ENCODE data around the gene NUBPL.
"Not testable (repeated sequence)": the region's sequence is repeated elsewhere in the genome, so short reads cannot be mapped to it uniquely, and the experiment has no call there.

Gene NUBPL

GRCh38 chr14:31749275-31749674, 188.1 kb downstream of the NUBPL start:
- H3K14ac ChIP-seq (ENCODE audit: low read length) = no peak overlapping the region

GRCh38 chr14:31751047-31751446, 189.8 kb downstream of the NUBPL start:
- H3K4me1 ChIP-seq (ENCODE audit: control insufficient read depth in 1 of 2, insufficient read depth in 2 of 2, low read length in 2 of 2); H2AFZ ChIP-seq (ENCODE audit: insufficient read depth, low read length, poor library complexity); H3K79me2 ChIP-seq (ENCODE audit: control insufficient read depth, insufficient read depth, low read length, poor library complexity); H3K79me1 ChIP-seq (ENCODE audit: low read length); H2BK5ac ChIP-seq (ENCODE audit: low read depth, low read length, poor library complexity); H3K27ac ChIP-seq (ENCODE audit: low read depth, low read length); H2BK12ac ChIP-seq (ENCODE audit: low read length); H3K18ac ChIP-seq (ENCODE audit: low read length); H3K27me3 ChIP-seq (ENCODE audit: insufficient read depth, low read length); H3K4me2 ChIP-seq (ENCODE audit: low read length); H3K4ac ChIP-seq (ENCODE audit: low read depth, low read length); DNase-seq; H3K4me3 ChIP-seq (ENCODE audit: low read depth, low read length); H3K9ac ChIP-seq (ENCODE audit: low read length); H3K23ac ChIP-seq (ENCODE audit: low read length); H4K8ac ChIP-seq (ENCODE audit: low read depth, low read length); H3K14ac ChIP-seq (ENCODE audit: low read length); H2BK120ac ChIP-seq (ENCODE audit: insufficient read depth, low read length, poor library complexity); H3K36me3 ChIP-seq (ENCODE audit: control insufficient read depth in 1 of 2, insufficient read depth in 2 of 2, low read length in 2 of 2); H4K91ac ChIP-seq (ENCODE audit: low read depth, low read length); H2AK5ac ChIP-seq (ENCODE audit: low read length); H3K9me3 ChIP-seq (ENCODE audit: insufficient read depth, low read depth, low read length); H4K12ac ChIP-seq (ENCODE audit: low read depth, low read length): not testable (repeated sequence)
- WGBS (ENCODE audit: extremely low coverage, insufficient coverage, insufficient read length) = no CpG with 5 or more reads among the region's 1 CpG

More at GRCh38 chr14:31749275-31749674, 188.1 kb downstream of the NUBPL start:
- Histone ChIP-seq H3K9me3 (ENCODE audit: insufficient read depth, low read depth, low read length) (no peaks in the 10 kb centered on the region), H3K36me3 (ENCODE audit: control insufficient read depth in 1 of 2, insufficient read depth in 2 of 2, low read length in 2 of 2) (no peaks in the 10 kb centered on the region), H2BK12ac (ENCODE audit: low read length) (no peak overlapping the region), H2BK5ac (ENCODE audit: low read depth, low read length, poor library complexity) (no peak overlapping the region), H3K4me3 (ENCODE audit: low read depth, low read length) (no peak overlapping the region), H2AK5ac (ENCODE audit: low read length) (no peak overlapping the region), H3K4me2 (ENCODE audit: low read length) (no peak overlapping the region), H2AFZ (ENCODE audit: insufficient read depth, low read length, poor library complexity) (no peak overlapping the region), H3K4me1 (ENCODE audit: control insufficient read depth in 1 of 2, insufficient read depth in 2 of 2, low read length in 2 of 2) (no peaks in the 10 kb centered on the region), H3K4ac (ENCODE audit: low read depth, low read length) (no peak overlapping the region), H3K18ac (ENCODE audit: low read length) (no peak overlapping the region), H4K12ac (ENCODE audit: low read depth, low read length) (no peak overlapping the region), H3K79me1 (ENCODE audit: low read length) (no peaks in the 10 kb centered on the region), H3K27ac (ENCODE audit: low read depth, low read length) (no peak overlapping the region), H3K9ac (ENCODE audit: low read length) (no peak overlapping the region), H4K8ac (ENCODE audit: low read depth, low read length) (no peak overlapping the region), H3K79me2 (ENCODE audit: control insufficient read depth, insufficient read depth, low read length, poor library complexity) (no peaks in the 10 kb centered on the region), H2BK120ac (ENCODE audit: insufficient read depth, low read length, poor library complexity) (no peak overlapping the region), H3K27me3 (ENCODE audit: insufficient read depth, low read length) (no peaks in the 10 kb centered on the region), H4K91ac (ENCODE audit: low read depth, low read length) (no peak overlapping the region), H3K23ac (ENCODE audit: low read length) (no peak overlapping the region)
- no peak for DNase-seq
- no CpG with 5 or more reads among the region's 3 CpGs for WGBS (ENCODE audit: extremely low coverage, insufficient coverage, insufficient read length)

- no peak overlapping the region for H2AFZ ChIP-seq (ENCODE audit: insufficient read depth, low read length, poor library complexity)
- no peaks in the 10 kb centered on the region for H3K79me1 ChIP-seq (ENCODE audit: low read length)
- no peak overlapping the region for H3K18ac ChIP-seq (ENCODE audit: low read length)
- H3K4me3 ChIP-seq (ENCODE audit: low read depth, low read length) = no peak overlapping the region
- no peak for DNase-seq
- H3K27me3 ChIP-seq (ENCODE audit: insufficient read depth, low read length) = no peaks in the 10 kb centered on the region
- no peak overlapping the region for H3K27ac ChIP-seq (ENCODE audit: low read depth, low read length)
- WGBS (ENCODE audit: extremely low coverage, insufficient coverage, insufficient read length) = no CpG with 5 or more reads among the region's 4 CpGs
- no peaks in the 10 kb centered on the region for H3K79me2 ChIP-seq (ENCODE audit: control insufficient read depth, insufficient read depth, low read length, poor library complexity)
- H3K9me3 ChIP-seq (ENCODE audit: insufficient read depth, low read depth, low read length) = no peaks in the 10 kb centered on the region
- H3K4me2 ChIP-seq (ENCODE audit: low read length) = no peak overlapping the region
- H3K9ac ChIP-seq (ENCODE audit: low read length) = no peak overlapping the region
- no peak overlapping the region for H4K8ac ChIP-seq (ENCODE audit: low read depth, low read length)
- no peak overlapping the region for H4K12ac ChIP-seq (ENCODE audit: low read depth, low read length)
- no peak overlapping the region for H2AK5ac ChIP-seq (ENCODE audit: low read length)
- no peak overlapping the region for H2BK120ac ChIP-seq (ENCODE audit: insufficient read depth, low read length, poor library complexity)
- no peak overlapping the region for H2BK5ac ChIP-seq (ENCODE audit: low read depth, low read length, poor library complexity)
- no peaks in the 10 kb centered on the region for H3K36me3 ChIP-seq (ENCODE audit: control insufficient read depth in 1 of 2, insufficient read depth in 2 of 2, low read length in 2 of 2)
- H3K4ac ChIP-seq (ENCODE audit: low read depth, low read length) = no peak overlapping the region
- no peaks in the 10 kb centered on the region for H3K4me1 ChIP-seq (ENCODE audit: control insufficient read depth in 1 of 2, insufficient read depth in 2 of 2, low read length in 2 of 2)
- no peak overlapping the region for H3K23ac ChIP-seq (ENCODE audit: low read length)
- no peak overlapping the region for H3K14ac ChIP-seq (ENCODE audit: low read length)
- H4K91ac ChIP-seq (ENCODE audit: low read depth, low read length) = no peak overlapping the region
- H2BK12ac ChIP-seq (ENCODE audit: low read length) = no peak overlapping the region
Observed at GRCh38 chr14:31752867-31753661, 191.9 kb downstream of the NUBPL start.

GRCh38 chr14:31758941-31759340, 197.7 kb downstream of the NUBPL start:
- H3K9me3 ChIP-seq (ENCODE audit: insufficient read depth, low read depth, low read length) = no peaks in the 10 kb centered on the region
- no peak overlapping the region for H3K4me2 ChIP-seq (ENCODE audit: low read length)
- H3K27ac ChIP-seq (ENCODE audit: low read depth, low read length) = no peak overlapping the region
- H2AFZ ChIP-seq (ENCODE audit: insufficient read depth, low read length, poor library complexity) = no peak overlapping the region
- H3K79me2 ChIP-seq (ENCODE audit: control insufficient read depth, insufficient read depth, low read length, poor library complexity) = no peaks in the 10 kb centered on the region
- H3K4ac ChIP-seq (ENCODE audit: low read depth, low read length) = no peak overlapping the region
- H3K23ac ChIP-seq (ENCODE audit: low read length) = no peak overlapping the region
- no peak overlapping the region for H2BK120ac ChIP-seq (ENCODE audit: insufficient read depth, low read length, poor library complexity)
- H2AK5ac ChIP-seq (ENCODE audit: low read length) = no peak overlapping the region
- H3K18ac ChIP-seq (ENCODE audit: low read length) = no peak overlapping the region
- no peak overlapping the region for H3K9ac ChIP-seq (ENCODE audit: low read length)
- no peak for DNase-seq
- no CpG with 5 or more reads among the region's 3 CpGs for WGBS (ENCODE audit: extremely low coverage, insufficient coverage, insufficient read length)
- no peaks in the 10 kb centered on the region for H3K27me3 ChIP-seq (ENCODE audit: insufficient read depth, low read length)
- H4K12ac ChIP-seq (ENCODE audit: low read depth, low read length) = no peak overlapping the region
- no peak overlapping the region for H4K91ac ChIP-seq (ENCODE audit: low read depth, low read length)
- H3K14ac ChIP-seq (ENCODE audit: low read length) = no peak overlapping the region
- H3K36me3 ChIP-seq (ENCODE audit: control insufficient read depth in 1 of 2, insufficient read depth in 2 of 2, low read length in 2 of 2) = no peaks in the 10 kb centered on the region
- H2BK5ac ChIP-seq (ENCODE audit: low read depth, low read length, poor library complexity) = no peak overlapping the region
- H2BK12ac ChIP-seq (ENCODE audit: low read length) = no peak overlapping the region
- H3K4me3 ChIP-seq (ENCODE audit: low read depth, low read length) = no peak overlapping the region
- no peaks in the 10 kb centered on the region for H3K4me1 ChIP-seq (ENCODE audit: control insufficient read depth in 1 of 2, insufficient read depth in 2 of 2, low read length in 2 of 2)
- H4K8ac ChIP-seq (ENCODE audit: low read depth, low read length) = no peak overlapping the region
- H3K79me1 ChIP-seq (ENCODE audit: low read length) = no peaks in the 10 kb centered on the region
